Measurements from ENCODE around the gene STRADB. TPM values are rescaled to one million over a fixed set of nuclear protein-coding genes. Genes with fewer than 3 reads are reported as not detected.

Gene STRADB
- total and polyA plus RNA-seq, 2 of the 4 experiments (the other 2 are of a cell fraction) = 14.9 to 31.5 TPM

DNA sequence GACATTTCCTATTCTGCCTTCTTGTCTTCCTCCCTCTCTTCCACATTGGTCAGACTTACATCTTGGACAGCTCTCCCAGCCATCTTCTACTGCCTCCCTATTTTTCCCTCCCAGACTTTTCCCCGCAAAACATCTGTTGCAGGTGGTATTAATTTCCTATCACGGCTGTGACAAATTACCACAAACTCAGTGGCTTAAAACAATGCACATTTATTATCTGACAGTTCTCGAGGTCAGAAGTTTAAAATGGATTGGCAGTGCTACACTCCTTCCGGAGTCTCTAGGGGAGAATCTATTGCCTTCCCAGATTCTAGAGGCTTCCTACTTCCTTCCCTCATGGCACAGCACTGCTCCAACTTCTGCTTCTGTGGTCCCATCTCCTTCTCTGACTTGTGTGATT is 33.3 kb downstream of the STRADB start:
- H2AK5ac ChIP-seq (ENCODE audit: low read depth, low read length) = no peak overlapping the region
- H3K27me3 ChIP-seq (ENCODE audit: control insufficient read depth, insufficient read depth, low read length) = no peaks in the 10 kb centered on the region
- ChIA-PET CTCF (no interaction called here), POLR2A (ENCODE audit: unreplicated experiment) (no interaction called here)
- no peak for TF ChIP-seq POLR2A (IDR thresholded peaks at IDR 0.05; ENCODE audit: low read depth, low read length)
- TF ChIP-seq SMC3 (IDR thresholded peaks at IDR 0.05; ENCODE audit: low read depth, low read length) = no peak
- no peak for TF ChIP-seq BHLHE40 (IDR thresholded peaks at IDR 0.05; ENCODE audit: low read depth, low read length)
- no peak for TF ChIP-seq RCOR1 (IDR thresholded peaks at IDR 0.05; ENCODE audit: insufficient replicate concordance, low read length)
- TF ChIP-seq MXI1 (IDR thresholded peaks at IDR 0.05; ENCODE audit: borderline replicate concordance, low read depth, low read length) = no peak
- TF ChIP-seq FOS (IDR thresholded peaks at IDR 0.05; ENCODE audit: low read depth, low read length) = no peak
- TF ChIP-seq, protein P1, sequence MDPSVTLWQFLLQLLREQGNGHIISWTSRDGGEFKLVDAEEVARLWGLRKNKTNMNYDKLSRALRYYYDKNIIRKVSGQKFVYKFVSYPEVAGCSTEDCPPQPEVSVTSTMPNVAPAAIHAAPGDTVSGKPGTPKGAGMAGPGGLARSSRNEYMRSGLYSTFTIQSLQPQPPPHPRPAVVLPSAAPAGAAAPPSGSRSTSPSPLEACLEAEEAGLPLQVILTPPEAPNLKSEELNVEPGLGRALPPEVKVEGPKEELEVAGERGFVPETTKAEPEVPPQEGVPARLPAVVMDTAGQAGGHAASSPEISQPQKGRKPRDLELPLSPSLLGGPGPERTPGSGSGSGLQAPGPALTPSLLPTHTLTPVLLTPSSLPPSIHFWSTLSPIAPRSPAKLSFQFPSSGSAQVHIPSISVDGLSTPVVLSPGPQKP (IDR thresholded peaks at IDR 0.05; ENCODE audit: borderline replicate concordance, low read depth, low read length) = no peak
- TF ChIP-seq RFX5 (IDR thresholded peaks at IDR 0.05; ENCODE audit: low read depth, low read length) = no peak
- TF ChIP-seq MAFK (IDR thresholded peaks at IDR 0.05; ENCODE audit: low read depth, low read length) = no peak
- TF ChIP-seq, protein P2, sequence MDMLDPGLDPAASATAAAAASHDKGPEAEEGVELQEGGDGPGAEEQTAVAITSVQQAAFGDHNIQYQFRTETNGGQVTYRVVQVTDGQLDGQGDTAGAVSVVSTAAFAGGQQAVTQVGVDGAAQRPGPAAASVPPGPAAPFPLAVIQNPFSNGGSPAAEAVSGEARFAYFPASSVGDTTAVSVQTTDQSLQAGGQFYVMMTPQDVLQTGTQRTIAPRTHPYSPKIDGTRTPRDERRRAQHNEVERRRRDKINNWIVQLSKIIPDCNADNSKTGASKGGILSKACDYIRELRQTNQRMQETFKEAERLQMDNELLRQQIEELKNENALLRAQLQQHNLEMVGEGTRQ (IDR thresholded peaks at IDR 0.05; ENCODE audit: low read depth, low read length) = no peak
- no peak for TF ChIP-seq CEBPB (IDR thresholded peaks at IDR 0.05; ENCODE audit: low read depth, low read length)
- no peak for TF ChIP-seq MAZ (IDR thresholded peaks at IDR 0.05; ENCODE audit: borderline replicate concordance, low read depth, low read length)
- no peak for TF ChIP-seq NFE2L2 (IDR thresholded peaks at IDR 0.05; ENCODE audit: low read depth, low read length)
- TF ChIP-seq CHD1 (IDR thresholded peaks at IDR 0.05; ENCODE audit: low read depth, low read length) = no peak
- TF ChIP-seq RAD21 (IDR thresholded peaks at IDR 0.05; ENCODE audit: low read length) = no peak
- TF ChIP-seq, protein P3, sequence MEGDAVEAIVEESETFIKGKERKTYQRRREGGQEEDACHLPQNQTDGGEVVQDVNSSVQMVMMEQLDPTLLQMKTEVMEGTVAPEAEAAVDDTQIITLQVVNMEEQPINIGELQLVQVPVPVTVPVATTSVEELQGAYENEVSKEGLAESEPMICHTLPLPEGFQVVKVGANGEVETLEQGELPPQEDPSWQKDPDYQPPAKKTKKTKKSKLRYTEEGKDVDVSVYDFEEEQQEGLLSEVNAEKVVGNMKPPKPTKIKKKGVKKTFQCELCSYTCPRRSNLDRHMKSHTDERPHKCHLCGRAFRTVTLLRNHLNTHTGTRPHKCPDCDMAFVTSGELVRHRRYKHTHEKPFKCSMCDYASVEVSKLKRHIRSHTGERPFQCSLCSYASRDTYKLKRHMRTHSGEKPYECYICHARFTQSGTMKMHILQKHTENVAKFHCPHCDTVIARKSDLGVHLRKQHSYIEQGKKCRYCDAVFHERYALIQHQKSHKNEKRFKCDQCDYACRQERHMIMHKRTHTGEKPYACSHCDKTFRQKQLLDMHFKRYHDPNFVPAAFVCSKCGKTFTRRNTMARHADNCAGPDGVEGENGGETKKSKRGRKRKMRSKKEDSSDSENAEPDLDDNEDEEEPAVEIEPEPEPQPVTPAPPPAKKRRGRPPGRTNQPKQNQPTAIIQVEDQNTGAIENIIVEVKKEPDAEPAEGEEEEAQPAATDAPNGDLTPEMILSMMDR (conservative IDR thresholded peaks at IDR 0.05; ENCODE audit: low read depth, low read length) = no peak
- no peak overlapping the region for H3K23ac ChIP-seq (ENCODE audit: low read depth, low read length)
- in situ Hi-C loops (cut with MboI; ENCODE audit: low sequenced_read_pairs) = no loop called here
- no peaks in the 10 kb centered on the region for H3K9me1 ChIP-seq (ENCODE audit: insufficient read depth, low read length)
- peaks cover 9% of the 10 kb centered on the region; the same call in 1 of the 2 replicates for H3K36me3 ChIP-seq (ENCODE audit: control insufficient read depth, insufficient read depth, low read length)
- H4K91ac ChIP-seq (ENCODE audit: insufficient read depth, low read depth, low read length) = no peak overlapping the region
- H2AK9ac ChIP-seq (replicated peaks; ENCODE audit: low read depth, low read length, poor library complexity) = no peak overlapping the region
- intact Hi-C loops (cut with micrococcal nuclease) = no loop called here
- no peak overlapping the region for H2BK20ac ChIP-seq (ENCODE audit: low read depth, low read length)
- H3K18ac ChIP-seq (ENCODE audit: low read depth, low read length) = no peak overlapping the region
- H4K20me1 ChIP-seq (ENCODE audit: insufficient read depth, low read length) = no peaks in the 10 kb centered on the region
- dilution Hi-C loops (cut with HindIII; ENCODE audit: low sequenced_read_pairs, unreplicated experiment) = no loop called here
- H2BK120ac ChIP-seq (ENCODE audit: low read depth, low read length) = no peak overlapping the region
- H3K4me2 ChIP-seq (ENCODE audit: low read depth, low read length) = no peak overlapping the region
- H3K9ac ChIP-seq (ENCODE audit: low read depth, low read length) = no peak overlapping the region
- H2BK15ac ChIP-seq (ENCODE audit: low read depth, low read length) = no peak overlapping the region
- no TSS peak for BruUV-seq (replicated peaks)
- no peak overlapping the region for H4K8ac ChIP-seq (ENCODE audit: low read depth in 2 of 2, low read length in 2 of 2)
- no peak overlapping the region for H2BK5ac ChIP-seq (ENCODE audit: low read depth, low read length, poor library complexity, severe bottlenecking)
- no peak overlapping the region for H3K14ac ChIP-seq (replicated peaks; ENCODE audit: low read depth, low read length)
- no peaks in the 10 kb centered on the region for H3K4me1 ChIP-seq (ENCODE audit: control insufficient read depth, insufficient read depth, low read length)
- no peak overlapping the region for H3K56ac ChIP-seq (ENCODE audit: extremely low read depth, insufficient read depth, low read length)
- H2AFZ ChIP-seq (replicated peaks; ENCODE audit: low read length, poor library complexity) = no peak overlapping the region
- no peak overlapping the region for H3K4me3 ChIP-seq (ENCODE audit: insufficient read depth, low read depth, low read length)
- no peak for DNase-seq
- no peaks in the 10 kb centered on the region; a peak in 1 of 4 replicates for H3K79me1 ChIP-seq (ENCODE audit: low read depth in 1 of 2, low read length in 2 of 2)
- no peak overlapping the region for H3K4ac ChIP-seq (ENCODE audit: low read depth, low read length)
- ATAC-seq (ENCODE audit: low read depth) = no peak
- no peak overlapping the region for H4K5ac ChIP-seq (ENCODE audit: low read depth, low read length)
- H3K27ac ChIP-seq (ENCODE audit: insufficient read depth, low read length) = no peak overlapping the region
- 83% methylated on average over 2 of the region's 4 CpGs; no CpG with 5 or more reads in 1 of the 2 experiments for WGBS, 2 experiments (ENCODE audit: extremely low coverage in 2 of 2, insufficient read length in 1 of 2)
- H3K9me3 ChIP-seq (ENCODE audit: control insufficient read depth, insufficient read depth, low read length) = no peaks in the 10 kb centered on the region
